Measurements from ENCODE around the gene TSC22D1. TPM values are rescaled to one million over a fixed set of nuclear protein-coding genes. Genes with fewer than 3 reads are reported as not detected.

The TSC22D1 gene
- total RNA-seq, 1 donor from 2014 or later = 185 TPM

DNA sequence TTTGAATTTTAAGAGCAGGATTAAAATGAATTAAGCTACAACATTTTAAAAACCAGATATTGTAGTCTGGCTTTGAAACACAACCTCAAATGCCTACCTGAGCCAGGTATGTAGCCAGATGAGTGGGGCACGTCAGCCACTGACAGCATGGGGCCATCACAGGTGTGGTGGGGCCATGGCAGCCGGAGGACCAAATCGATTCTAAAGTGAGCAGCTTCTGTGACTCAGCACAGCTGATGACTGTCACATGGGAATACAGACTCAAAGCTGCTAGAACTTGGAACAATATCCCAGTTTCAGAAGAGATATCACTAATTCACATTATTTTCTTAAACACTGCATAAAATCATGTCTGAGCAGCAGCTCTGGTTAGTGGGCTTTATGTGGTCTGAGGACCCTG is 149.7 kb downstream of the TSC22D1 start:
- no peak for DNase-seq (ENCODE audit: low spot score)

DNA sequence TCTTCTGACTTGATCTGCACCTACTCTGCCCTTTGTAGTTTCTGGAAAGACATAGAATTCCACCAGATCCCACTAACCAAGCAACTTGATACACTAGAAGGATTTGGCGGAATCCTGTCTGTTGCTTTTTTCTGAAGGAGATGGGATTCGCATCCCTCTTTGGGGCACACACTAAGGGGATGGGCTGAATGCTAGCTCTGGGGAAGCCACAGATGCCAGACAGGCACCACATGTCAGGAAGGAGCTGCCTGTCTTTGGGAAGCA is 150.4 kb downstream of the TSC22D1 start:
- no peak for DNase-seq (ENCODE audit: low spot score)

DNA sequence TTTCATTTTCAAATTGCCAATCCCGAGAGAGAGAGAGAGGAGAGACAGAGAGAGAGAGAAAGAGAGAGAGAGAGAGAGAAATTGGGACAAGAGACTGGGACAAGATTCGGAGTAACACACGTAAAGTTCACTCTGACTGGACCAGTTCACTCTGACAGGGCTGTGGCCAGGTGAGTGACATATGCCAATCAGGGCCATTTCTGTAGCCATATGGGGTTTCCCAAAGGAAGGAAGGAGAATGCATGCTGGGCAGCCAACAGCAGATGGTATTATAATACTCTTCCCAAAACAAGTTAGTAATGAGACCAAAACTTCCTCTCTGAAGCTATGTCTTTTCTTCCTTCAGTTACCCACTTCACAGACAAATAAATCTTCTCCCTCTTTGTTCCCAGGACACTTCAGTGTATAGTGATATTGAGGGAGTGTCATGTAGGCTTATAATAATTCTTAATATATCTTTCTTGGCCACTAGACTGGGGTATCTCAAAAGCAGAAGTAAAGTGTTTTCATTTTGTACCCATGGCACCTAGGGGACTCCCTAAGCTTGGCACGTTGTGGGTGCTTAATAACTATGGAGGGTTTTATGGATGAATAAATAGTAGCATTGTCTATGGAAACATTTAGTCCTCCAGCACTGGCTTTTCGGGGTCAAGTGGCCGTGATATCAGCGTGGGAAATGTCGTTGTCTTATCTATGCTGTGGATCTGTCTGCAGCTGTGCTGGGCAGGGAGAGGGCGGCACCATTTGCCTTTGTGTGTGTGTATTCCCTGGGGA is 150.9 kb downstream of the TSC22D1 start:
- DNase-seq (ENCODE audit: low spot score) = no peak

DNA sequence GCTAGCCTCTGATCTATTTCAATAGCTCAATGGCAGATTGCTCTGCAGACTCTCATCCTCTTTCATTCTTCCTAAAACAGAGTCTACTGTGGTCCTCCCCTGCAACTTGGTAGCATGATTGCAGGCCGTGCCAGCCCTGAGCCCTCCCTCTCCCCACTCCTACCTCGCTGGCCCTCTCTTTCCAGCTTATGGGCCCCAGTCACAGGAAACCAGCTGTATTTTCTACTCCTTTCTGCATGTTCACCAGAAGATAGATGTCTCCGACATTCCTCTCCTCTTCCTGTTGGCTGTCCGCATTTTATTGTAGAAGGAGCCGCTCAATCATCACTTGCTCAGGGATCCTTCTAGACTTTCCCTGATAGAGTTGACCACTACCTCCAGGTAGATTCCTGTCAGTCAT is 152.3 kb downstream of the TSC22D1 start:
- DNase-seq (ENCODE audit: low spot score) = no peak

DNA sequence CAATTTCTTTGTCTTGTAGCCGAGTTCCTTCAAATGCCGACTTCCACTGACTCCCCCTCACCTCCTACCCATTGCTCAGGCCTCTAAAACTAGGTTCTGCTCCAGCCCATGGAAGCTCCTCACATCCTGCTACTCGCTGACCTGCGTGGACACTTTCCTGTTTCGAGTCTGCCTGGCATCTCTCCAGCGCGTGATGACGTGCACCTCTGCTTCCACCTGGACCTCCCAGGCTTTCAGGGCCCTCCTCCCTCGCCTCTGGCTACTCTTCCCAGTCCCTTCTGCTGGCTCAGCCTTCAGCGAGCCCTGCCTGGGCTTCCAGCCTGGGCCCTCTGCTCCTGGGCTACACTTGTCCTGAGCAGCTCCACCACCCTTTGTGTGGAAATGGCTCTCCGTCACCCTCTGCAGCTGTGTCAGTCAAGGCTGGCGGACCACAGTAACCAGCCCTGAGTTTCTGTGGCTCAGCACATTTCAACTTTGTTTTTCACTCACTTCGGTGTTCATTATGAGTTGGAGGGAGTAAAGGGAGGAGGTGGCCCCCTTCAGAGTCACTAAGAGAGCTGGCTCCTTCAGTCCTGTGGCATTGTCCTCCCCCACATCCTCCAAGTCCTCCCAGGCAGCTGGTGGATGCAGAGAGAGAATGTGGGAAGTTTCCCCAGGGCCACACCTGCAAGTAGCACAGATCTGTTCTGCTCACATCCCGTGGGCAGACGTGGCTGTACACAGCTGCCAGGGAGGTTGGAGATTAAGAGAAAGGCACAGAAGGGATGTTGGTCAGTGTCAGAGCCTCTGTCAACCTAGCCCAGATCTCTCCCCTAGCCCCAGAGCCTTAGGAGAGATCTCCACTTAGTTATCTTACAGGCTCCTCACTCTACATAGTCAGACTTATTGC is 153.1 kb downstream of the TSC22D1 start:
- no peak for DNase-seq (ENCODE audit: low spot score)

DNA sequence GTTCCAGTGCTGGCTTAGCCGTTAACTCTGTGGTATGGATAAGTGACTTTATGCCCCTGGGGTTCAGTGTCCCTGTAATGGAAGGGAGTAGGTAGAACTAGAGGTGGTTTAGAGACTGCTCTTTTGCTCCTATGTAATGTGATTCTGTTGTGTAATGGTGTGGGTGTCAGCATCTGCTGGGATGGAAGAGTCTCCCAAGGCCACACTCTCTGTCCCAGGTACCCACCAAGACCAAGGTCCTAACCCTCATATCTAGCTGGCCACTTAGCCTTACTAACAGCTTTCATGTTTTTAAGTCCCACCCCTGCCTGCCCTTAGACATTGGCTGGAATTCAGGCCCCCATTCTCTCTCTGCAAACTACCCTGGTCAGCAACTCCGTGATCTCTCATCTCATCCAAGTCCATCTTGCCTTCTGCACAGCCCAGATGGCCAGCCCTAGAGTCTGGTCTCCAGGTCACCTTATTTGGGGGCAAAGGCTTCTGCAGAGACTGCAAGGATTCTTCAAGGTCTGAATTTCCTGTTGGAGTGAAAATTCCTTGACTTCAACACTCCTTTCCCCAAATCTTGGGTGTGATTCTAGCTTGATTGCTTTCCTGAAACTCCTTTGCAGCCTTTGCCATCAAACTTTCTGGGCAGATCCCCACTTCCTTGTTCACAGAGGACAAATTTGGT is 154.1 kb downstream of the TSC22D1 start:
- DNase-seq (ENCODE audit: low spot score) = no peak

DNA sequence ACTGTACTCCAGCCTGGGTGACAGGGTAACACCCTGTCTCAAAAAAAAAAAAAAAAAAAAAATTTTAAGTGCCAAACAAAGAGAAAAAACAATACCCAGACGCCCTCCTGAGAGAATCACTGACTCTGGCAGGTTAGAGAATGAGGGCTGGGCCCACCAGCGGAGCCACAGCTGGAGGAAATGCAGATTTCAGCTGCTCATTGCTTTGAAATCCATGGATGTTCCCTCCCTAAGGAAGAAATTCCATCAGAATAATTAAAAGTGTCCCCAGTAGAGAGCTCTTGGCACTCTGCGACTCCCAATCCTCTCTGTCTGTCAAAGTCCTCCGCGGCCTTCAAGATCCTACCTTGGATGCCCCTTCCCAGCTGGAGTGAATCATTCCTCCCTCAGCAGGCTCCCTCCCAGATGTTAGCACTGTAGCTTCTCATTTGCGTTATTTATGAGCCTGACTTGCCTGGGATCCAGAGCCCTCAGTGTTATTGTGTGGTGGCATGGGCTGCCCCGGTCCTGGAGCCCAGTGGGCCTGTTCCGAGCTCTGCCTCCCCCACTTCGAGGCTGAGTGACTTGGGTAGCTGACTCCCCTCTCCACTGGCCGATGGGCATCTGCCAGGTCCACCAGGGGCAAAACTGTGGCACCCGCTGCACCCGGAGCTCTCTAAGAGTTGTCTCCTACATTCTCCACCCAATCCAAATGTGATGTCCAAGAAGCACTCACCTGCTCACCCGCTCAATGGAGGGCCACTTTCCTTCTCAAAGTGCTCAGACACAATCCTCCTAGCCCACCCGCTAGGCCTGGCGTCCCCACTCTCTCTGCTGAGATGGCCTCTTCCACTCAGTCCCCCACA is 155.5 kb downstream of the TSC22D1 start:
- no peak for DNase-seq (ENCODE audit: low spot score)

DNA sequence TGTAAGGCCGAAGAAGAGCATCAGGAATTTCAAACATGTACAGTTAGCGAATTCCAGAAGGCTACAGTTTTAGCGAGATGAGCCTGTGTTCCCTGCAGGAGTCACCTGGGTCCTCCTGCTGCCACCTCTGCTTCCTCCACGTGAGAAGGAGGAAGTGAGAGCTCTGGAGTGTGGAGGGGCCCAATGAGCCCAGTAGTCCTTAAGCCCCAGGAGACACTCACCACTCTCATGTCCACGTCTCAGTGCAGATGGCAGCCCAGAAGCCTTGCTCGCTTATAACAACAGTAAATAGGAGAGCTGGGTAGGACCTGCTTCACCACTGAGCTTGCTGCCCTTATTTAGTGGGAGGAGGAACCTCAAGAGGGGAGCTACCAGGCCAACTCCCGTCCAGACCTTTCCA is 158.3 kb downstream of the TSC22D1 start:
- DNase-seq (ENCODE audit: low spot score) = no peak

DNA sequence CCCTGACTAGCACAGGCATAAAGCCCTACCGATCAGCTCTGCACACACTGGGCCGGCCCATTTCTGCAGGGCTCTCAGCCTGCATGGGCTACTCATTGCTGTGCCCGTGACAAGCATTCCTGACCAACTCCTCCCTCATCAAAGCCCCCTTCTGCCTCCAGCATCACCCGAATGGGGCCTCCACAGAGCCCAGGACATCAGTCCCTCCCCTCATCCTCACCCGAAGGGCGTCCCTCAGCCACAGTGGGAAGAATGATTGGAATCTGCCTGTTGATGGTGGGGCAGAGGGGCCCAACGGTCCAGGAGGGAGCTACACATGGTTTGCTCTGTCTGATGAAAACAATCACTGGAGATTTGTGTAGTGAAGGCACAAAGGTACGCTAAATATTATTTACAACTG is 158.7 kb downstream of the TSC22D1 start:
- no peak for DNase-seq (ENCODE audit: low spot score)

DNA sequence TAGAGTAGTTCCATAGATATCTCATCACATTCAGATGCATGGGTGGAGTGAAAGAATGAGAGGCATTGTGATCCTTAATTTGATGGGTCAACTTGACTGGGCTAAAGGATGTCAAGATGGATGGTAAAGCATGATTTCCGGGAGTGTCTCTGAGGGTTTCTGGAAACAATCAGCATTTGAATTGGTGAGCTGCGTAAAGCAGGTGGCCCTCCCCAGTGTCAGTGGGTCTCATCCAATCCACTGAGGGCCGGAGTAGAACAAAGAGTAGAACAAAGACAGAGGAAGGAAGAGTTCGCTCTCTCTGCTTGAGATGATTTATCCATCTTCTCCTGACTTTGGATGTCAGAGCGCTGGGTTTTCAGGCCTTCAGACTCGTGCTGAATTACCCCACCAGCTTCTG is 159.4 kb downstream of the TSC22D1 start:
- DNase-seq (ENCODE audit: low spot score) = no peak

DNA sequence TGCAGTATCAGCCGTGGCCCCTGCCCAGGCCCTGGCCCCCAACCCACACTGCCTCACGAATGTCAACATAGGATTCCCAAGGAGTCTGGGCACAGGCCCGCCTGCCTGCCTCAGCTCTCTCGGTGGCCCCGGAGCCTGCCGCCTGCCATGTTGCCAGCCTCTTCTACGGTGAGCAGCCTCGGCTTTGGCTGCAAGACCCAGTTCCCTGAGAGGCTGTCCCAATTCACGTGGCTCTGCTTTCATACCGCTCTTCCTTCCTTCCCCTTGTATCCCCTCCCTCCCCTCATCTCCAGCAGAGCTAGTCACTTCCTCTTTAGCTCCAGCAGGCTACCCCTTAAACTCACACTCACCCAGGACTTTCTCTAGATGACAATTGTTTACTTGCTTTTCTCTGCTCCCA is 159.8 kb downstream of the TSC22D1 start:
- DNase-seq (ENCODE audit: low spot score) = no peak

DNA sequence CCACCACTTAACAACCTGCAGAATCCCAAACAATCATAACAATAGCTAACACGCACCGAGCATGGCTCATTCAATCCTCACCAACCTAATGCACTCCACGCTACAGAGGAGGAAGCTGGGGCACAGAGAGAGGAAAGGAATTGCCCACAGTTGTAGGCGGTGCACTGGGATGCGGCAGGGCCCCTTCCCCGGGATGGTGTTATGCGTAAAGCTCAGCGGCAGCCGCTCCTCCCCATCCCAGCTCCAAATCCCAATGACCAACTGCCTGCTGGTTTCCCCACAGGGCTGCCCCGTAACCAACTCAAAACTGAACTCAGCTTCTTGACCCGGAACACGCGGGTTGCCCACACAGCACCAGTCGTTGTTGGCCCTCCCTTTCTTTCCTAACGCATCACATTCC is 160.3 kb downstream of the TSC22D1 start:
- no peak for DNase-seq (ENCODE audit: low spot score)

DNA sequence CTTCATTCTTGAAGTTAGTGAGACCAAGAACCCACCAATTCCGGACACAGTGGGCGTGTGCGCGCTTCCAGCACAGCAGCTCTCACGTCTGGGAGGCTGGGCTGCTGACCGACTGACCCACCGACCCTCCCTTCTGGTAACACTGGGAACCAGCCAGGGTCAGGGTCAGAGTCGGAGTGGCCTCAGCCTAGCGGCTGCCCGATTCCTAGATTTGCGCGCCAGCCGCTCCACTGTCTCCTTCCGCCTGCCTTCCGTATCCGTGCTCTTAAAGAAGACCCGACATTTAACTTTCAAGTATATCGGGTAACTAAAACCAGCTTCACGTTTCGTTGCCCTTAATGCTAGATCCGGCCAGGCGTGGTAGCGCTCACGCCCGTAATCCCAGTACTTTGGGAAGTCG is 161.4 kb downstream of the TSC22D1 start:
- no peak for DNase-seq (ENCODE audit: low spot score)

DNA sequence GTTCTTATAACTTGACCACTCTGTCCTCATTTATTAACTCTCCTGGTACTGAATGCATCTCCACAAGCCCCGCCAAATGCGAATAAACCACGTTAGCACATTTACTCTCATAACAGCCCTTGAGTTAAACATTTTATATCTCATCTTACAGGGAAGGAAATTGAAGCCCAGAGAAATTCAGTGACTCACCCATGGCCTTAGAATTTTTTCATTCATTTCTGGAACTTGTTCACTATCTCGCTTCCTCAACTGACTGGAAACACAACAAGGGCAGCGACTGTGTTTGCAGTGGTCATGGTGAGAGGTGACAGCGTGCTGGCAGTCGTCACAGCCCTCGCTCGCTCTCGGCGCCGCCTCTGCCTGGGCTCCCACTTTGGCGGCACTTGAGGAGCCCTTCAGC is 163.0 kb downstream of the TSC22D1 start:
- no peak for DNase-seq (ENCODE audit: low spot score)

DNA sequence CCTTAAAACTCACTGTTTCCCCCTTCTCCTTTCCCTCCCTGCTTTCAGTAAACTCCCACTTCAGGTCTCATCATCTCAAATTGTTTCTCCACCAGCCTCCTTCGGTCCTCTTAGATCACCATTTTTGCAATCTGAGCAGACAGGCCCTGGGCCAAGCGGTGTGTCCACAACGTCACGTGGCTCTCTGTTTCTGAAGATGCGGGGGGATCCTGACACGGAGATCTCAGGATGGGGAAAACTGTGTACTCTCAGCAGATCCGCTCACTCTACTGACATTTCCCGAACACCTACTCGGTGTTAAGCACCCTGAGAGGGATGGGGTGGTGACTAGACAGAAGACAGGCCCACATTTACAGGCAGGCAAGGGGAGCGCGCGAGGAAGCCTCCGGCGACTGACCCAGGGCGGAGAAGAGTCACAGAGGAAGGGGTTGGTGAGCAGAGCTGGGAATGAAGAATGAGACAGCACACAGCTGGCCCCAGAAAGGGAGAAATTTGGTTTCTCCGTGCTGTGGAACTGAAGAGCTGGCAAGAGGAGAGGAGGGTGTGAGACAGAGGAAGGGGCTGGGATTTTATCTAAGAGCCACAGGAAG is 163.7 kb downstream of the TSC22D1 start:
- no peak for DNase-seq (ENCODE audit: low spot score)

DNA sequence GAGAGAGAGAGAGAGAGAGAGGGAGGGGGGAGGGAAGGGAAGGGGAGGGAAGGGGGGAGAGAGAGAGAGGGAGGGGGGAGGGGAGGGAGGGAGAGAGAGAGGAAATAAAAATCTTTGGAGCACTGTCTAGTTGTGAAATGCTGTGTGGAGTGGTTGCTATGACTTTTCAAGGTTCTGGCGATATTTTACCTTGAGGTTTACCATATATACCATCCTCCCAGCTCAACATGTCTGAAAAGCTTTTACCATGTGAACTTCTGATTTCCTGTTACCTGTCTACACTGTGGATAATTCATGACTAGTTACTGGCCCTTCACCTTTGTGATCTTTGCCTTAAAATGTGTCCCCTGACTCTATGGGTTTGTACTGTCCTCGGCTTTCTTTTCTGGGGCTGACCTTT is 164.3 kb downstream of the TSC22D1 start:
- DNase-seq (ENCODE audit: low spot score) = no peak

DNA sequence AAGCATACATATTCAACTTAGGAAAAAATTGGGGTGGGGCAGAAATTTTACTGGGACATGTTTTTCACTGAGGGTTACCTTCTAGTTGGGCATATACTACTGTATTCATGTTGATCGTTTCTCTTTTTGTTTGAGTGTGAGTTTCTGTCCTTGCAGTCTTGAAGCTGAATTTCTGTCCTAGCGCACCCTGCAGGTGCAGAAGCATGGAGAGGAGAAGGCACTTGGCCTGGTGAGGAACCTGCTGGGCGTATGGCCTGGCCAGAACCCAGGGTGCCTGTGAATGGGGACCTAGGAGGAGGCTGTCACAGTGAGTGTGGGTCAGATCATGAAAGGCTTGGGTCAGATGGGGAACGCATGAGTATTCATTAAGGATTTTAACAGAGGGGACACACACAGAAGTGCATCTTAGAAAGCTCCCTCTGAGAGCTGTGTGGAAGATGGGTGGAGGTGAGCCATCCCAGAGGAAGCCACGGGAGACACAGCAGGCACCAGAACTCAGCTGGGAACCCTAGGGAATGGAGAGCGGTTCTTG is 165.7 kb downstream of the TSC22D1 start:
- no peak for DNase-seq (ENCODE audit: low spot score)

DNA sequence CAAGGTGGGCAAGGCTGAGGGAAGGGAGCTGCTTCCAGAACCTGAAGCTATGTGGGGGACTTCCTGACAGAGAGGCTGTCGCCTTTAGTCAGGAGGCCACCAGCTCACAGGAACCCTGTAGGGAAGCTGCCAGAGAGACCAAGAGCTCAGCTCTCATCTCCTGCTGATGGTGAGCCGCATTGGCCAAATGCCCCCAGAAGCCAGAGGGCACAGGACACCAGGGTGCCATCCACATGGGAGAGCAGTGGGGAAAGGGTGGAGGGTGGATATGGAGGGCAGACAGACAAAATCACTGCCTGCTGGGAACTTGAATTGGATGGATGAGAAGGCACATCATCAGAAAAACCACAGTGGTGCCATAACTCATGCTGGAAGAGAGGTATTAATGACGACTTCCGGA is 166.5 kb downstream of the TSC22D1 start:
- DNase-seq (ENCODE audit: low spot score) = no peak

DNA sequence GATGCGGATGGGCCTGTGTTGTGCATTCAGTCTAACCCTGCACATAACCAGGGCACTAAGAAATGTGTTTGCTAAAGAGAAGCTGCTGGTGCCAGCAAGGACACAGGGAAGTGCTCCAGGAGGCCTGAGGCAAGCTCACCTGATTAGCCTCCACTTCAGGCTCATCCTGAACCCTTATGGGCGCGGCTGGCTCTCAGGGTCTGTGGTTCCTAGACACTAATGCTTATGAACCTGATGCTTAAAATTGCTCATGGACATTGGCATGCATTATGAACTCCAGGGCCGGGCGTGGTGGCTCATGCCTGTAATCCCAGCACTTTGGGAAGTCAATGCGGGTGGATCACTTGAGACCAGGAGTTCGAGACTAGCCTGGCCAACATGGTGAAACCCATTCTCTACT is 168.2 kb downstream of the TSC22D1 start:
- no peak for DNase-seq (ENCODE audit: low spot score)

DNA sequence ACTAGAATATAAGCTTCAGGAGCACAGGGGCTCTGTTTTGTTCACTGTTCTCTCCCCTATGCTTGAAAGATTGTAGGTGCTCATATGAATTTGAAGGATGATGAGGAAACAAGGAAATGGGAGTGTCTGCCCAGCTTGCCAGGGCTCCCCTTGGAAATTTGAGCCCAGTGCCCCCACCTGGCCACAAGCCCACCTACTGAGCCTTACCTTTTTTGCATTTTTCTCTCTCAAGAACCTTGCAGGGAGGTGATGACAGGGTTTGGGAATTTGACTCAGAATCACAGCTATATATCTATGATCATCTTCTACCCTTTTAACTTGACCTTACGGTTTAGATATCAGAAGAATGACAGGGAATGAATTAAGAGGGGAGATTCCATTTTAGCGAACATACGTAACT is 168.8 kb downstream of the TSC22D1 start:
- no peak for DNase-seq (ENCODE audit: low spot score)

DNA sequence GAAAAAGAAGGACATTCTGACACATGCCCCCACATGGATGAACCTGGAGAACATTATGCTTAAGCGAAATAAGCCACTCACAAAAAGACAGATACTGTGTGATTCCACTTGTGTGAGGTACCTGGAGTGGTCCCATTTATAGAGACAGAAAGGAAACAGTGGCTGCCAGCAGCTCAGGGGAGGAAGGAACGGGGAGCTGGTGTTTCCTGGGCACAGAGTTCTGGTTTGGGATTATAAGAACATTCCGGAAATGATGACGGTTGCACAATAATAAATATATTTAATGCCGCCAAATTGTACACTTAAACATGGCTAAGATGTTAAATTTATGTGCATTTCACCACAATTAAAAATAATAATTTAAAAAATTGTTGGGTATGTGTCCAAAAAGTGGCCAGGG is 169.5 kb downstream of the TSC22D1 start:
- no peak for DNase-seq (ENCODE audit: low spot score)
